Measurements from ENCODE around the gene TBC1D22B.
A peak's percentile ranks its signal among the peaks of the same experiment; 100 is the strongest.

TBC1D22B gene, protein sequence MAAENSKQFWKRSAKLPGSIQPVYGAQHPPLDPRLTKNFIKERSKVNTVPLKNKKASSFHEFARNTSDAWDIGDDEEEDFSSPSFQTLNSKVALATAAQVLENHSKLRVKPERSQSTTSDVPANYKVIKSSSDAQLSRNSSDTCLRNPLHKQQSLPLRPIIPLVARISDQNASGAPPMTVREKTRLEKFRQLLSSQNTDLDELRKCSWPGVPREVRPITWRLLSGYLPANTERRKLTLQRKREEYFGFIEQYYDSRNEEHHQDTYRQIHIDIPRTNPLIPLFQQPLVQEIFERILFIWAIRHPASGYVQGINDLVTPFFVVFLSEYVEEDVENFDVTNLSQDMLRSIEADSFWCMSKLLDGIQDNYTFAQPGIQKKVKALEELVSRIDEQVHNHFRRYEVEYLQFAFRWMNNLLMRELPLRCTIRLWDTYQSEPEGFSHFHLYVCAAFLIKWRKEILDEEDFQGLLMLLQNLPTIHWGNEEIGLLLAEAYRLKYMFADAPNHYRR

DNA sequence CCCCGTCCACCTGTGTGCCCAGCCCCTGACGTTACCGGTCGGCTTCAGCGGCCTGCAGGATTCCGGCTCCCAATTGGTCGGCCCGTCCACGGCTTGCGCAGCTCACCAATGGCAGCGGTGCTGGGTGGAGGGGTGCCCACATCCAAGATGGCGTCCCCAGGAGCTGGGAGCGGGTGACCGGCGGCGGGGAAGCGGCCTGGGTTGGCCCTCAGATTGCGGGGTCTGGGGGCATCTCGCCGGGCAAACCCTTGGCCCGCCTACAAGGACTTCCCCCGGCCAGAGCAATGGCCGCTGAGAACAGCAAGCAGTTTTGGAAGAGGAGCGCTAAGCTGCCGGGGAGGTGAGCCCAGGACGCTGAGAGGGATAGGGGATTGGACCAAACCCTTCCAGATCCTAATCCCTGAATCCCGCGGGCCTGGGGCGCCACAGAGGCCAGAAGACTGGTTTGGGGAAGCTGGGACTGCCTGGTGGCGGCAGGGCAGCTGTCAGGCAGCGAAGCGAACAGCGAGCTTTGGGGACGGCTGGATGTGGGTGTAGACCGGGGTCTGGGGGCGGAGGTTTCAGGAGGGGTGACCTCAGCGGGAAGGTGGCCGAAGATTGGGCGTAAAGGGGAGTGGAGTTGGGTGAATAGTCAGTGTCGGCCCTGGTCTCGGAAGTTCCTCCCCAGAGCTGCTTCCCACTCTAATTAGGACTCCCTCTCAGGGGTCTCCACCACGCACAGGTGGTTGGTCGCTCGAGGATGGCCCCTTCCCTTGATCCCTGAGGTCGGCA lies at the start of gene TBC1D22B, which contains the start of gene TMEM217:
Gene TBC1D22B (plus strand): TSS at position 139 of the 771 bp plus-strand sequence. CDS start 146 bp downstream, at position 285.
Gene TMEM217 (minus strand): TSS at position 511 of the 771 bp plus-strand sequence. CDS start 39,114 bp downstream, outside the sequence.
- DNase-seq = peak; percentile 94

DNA sequence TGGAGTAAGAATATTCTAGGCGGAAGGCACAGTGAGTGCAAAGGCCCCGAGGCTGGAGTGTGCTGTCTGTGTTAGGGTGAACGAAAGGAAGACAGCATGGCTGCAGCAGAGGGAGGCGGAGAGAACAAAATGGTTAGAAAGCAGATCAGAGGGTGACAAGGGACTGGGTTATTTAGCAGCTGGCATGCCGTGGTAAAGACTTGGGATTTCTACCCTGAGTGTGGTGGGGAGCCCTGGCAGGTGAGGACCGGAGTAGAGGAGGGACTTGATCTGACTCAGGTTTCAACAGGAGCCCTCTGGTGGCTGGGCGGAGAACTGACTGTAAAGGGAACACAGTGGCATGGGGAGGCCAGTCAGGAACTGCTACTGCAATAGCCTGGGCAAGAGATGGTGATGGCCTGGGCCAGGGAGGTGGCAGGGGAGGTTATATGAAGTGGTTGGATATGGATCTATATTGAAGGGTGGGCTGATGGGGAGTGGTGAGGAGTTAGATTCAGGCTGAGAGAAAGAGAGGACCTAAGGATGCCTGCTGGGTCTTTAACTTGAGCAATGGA lies 49.6 kb upstream of the TBC1D22B start:
- DNase-seq = peak; percentile 76

DNA sequence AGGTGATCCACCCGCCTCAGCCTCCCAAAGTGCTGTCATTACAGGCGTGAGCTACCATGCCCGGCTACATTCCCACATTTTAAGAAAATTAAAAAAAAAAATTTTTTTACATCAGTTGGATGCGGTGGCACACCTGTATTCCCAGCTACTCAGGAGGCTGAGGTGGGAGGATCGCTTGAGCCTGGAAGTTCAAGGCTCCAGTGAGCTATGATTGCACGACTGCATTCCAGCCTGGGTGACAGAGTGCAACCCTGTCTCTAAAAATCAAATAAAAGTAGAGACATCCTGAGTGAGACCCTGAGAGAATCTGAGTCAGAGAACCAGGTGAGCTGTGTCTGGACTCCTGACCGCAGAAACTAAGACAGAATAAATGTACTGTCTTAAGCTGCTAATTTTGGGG lies 48.8 kb upstream of the TBC1D22B start:
- no peak for DNase-seq

DNA sequence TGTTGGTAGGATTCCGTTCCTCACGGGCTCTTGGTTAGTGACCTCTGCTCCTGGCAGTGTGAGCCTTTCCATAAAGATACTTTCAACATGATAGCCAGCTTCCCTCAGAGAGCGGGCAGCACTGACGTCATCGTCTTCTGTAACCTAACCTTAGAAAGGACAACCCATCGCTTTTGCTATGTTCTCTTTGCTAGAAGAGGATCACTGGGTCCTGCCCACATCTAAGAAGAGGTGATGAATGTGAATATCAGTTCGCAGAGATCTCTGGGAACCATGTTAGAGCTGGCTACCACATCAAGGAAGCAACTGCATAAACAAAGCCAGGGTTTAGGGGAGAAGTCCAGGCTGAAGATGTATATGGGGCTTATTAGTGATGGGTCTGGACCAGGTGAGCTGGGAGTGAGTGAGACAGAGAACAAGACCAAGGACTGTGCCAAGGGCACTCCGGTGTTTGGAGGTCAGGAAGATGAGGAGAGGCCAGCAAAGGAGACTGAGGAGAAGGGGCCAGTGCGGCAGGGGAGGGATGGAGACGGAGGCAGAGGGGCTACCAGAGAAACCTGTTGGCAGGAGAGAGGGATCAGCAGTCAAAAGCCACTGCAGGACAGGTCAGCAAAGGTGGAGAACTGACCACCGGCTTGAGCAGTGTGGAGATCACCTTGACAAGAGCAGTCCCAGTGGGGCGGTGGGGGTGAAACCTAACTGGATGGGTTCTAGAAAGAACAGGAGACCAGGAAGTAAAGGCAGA lies 47.9 kb upstream of the TBC1D22B start:
- DNase-seq = no peak

DNA sequence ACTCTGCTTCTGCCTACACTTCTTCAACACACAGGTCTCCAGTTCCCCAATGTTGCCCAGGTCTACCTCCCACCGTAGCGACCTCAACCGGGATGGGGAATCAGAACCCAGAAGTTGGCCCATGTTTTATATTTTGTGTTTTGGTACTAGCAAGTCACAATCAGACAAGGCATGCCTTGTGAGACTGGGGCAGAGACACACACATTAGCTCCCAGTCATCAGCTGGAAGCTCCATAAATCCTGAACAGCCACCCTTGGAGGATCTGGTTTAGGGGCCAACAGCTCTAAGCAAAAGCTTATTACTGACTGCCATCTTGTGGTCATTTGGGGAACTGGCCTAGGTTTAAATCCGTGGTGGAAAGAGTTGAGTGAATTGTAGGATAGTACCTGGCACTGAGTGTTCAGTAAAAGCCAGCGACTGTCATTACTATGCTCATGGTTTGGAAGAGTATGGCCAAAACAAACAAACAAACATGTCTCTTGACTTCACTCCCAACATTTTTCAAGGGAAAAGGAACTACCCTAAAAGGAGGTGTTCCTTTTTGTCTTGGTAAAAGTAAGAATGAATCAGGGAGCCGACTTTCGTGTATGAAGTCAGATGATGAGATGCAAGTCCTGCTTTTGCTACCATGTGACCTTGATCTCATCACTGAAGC lies 47.1 kb upstream of the TBC1D22B start:
- DNase-seq = peak; percentile 76

DNA sequence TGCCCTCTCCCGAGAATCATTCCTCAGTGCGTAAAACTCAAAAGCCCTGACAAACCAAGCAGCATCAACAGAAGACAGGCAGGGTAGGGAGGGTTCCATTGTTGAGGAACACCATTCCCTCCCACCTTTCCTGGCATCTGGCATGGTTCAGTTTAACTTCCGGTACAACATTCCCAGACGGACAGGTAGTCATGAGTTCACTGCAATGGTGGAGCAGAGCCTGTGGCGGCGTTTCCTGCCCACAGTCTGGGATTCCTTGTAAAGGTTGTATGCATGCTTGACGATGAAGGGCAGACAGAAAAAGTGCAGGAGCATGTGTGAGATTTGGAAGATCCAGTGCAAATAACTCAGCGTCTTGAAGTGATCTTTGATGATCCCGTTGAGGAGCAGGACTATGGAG lies 45.3 kb upstream of the TBC1D22B start:
- DNase-seq = no peak

DNA sequence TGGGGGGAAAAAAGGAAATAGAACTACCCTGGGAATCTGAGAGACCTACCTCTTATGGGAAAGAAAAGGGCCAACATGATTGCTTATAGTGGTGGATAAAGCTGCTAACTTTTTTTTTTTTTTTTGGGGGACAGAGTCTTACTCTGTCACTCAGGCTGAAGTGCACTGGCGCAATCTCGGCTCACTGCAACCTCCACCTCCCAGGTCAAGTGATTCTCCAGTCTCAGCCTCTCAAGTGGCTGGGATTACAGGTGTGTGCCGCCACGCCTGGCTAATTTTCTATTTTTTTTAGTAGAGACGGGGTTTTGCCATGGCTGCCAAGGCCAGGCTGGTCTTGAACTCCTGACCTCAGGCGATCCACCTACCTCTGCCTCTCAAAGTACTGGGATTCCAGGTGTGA lies 39.5 kb upstream of the TBC1D22B start:
- no peak for DNase-seq

DNA sequence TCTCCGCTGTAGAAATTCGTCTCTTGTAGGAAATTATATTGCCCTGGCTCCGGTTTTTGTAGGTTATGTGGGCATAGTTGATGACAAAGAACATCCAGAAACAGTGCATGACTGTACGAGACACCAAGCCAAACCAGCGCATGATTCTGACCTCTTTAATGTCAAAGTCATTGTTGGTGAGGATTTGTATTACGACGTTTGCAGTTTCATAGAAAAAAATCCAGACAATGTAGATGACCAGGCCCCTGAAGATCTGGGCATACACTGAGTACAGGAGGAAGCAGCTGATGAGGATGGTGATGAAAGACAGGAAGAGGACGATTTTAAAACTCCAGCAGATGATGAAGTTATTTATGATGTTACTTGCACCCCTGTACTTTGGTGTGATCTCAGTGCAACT lies 39.1 kb upstream of the TBC1D22B start:
- DNase-seq = no peak

DNA sequence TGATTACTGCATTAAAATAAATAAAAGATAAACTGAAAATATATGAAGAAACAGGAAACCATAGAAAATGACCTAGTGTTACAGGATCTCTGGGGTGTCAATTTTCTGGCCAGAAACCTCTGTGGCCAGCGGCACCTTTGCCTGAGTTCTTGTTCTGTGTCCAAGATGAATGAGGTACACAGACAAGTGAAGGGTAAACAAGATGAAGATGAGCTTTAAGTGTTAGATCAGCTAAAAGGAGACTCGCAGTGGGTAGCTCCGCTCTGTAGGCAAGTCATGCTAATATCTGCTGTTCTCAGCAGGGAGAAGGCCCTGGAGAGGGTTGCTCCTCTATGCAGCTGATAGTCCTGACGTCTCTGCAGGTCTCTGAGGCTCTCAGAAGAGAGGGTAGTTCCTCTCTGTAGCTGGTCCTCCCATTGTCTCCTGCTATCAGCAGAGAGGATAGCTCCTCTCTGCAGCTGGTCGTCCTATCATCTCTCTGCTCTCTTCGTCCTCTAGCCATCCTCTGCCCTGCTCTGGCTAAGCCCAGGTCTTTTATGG lies 35.9 kb upstream of the TBC1D22B start:
- no peak for DNase-seq

DNA sequence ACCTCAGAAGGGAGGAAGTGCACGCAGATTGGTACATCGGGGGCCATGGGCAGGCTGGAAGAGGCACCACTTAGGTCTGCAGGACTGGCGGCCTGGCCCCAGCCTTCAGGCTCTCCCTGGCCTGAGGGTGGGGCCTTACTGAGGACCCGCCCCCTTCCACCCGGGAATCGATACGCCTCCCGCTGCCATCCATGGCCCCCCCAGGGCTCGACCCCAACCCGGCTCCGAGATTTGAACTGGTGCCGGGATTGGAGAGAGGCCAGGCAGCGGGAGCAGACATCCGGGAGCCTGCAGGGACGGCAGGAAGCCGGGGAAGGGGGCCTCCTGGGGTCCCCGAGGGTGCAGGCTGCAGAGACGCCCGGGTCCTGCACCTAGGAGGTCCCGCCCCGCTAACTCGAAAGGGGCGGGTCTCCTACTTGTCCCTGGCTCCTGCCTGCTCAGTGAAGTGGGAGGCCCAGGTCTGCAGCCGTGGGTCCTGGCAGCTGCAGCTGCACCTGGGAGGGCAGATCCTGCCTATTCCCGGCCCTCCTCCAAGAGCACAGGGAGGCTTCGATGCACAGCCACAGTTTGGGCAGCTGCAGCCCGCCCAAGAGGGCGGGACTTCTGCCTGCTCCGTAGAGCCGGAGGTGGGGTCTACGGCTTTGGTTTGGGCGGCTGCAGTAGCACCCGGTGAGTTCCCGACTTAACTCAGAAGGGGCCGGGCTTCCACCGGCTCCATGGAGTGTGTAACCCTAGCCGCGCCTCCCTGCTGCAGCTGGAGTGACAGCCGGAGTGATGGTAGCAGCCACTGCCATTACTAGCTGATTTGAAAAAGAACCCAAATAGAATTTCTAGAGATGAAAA lies 35.2 kb upstream of the TBC1D22B start:
- DNase-seq = no peak

DNA sequence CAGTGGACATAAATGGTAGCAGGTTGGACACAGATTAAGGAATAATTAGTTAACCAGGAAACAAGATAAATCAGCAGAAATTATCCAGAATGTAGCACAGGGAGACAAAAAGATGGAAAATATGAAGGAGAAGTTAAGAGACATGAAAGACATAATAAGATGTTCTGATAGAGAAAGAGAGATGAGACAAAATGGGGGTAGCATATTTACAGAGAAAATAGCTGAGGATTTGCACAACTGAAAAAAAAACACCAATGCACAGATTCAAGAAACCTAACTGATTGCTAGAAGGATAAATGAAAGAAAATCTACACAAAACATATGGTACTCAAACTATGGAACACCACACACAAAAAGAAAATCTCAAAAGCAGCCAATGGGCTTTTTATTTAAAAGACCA lies 34.6 kb upstream of the TBC1D22B start:
- no peak for DNase-seq

DNA sequence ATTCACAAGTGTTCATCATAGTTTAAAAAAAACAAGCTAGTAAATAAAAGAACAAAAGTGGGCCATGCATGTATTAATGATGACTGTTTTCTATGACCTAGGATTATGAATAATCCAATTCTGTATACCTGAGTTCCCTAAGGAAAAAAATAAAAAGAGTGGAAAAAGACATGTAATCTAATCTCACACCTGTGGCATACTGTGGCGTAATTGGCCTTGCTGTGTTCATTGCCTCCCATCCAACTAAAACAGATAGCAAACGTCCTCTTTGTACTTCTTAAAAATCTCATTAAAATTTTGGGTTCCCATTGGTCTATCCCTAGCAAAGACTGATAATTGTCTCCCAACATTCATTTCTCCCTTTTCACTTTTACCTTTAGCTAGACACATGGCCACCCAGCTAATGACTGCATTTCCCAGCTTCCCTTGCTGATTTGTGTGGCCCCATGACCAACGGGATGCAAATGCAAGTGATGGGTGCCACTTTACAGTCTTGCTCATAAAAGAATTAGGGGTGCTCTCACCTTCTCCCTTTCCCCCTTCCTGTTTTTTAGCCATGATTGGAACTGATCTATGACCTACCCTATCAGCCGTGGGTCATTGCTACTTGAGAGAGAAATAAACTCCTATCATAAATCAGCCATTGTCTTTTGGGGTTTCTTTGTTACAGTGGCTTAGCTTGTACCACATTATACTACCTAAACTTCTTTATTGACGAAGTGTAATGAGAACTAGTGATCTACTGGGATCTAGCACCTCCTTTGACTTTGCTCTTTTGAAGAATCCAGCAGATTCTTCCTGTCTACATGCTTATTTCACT lies 32.0 kb upstream of the TBC1D22B start:
- no peak for DNase-seq

DNA sequence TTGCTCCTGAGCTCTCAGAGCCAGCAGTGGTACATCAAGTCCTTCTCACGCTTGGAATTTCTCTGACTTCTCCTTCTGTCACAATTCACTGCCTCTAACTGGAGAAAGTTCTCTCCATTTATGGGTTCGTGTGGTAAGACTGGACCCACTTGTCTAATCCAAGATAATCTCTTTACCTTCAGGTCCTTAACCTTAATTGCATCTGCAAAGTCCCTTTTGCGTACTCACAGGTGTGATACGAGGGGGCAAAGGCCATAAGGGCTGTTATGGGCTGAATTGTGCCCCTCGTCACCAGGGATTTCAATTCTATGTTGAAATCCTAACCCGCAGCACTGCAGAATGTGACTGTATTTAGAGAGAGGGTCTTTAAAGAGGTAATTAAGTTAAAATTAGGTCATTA lies 27.5 kb upstream of the TBC1D22B start:
- DNase-seq = no peak

DNA sequence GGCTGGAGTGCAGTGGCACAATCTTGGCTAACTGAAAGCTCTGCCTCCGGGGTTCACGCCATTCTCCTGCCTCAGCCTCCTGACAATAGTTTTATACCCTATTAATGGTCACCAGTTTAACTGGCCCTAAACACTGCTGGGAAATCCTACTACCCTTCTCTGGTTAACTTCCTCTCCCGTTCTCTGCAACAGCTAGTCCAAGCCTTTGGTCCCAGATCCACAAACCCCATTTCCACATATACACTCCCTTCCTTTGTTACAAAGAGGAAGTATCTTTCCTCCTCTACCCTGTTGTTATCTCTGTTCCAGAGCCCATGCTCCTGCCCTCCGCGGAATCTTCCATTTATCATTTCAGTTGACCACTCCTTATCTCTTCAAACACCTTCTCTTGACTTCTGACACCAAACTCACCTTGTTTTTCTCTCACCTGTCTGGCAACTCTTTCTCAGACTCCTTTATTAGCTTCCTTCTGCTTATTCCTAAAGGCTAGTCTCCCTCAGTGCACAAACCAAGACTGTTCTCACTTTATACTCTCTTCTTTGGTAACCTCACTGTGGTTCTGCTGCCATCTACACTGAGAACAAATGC lies 25.0 kb upstream of the TBC1D22B start:
- DNase-seq = no peak

DNA sequence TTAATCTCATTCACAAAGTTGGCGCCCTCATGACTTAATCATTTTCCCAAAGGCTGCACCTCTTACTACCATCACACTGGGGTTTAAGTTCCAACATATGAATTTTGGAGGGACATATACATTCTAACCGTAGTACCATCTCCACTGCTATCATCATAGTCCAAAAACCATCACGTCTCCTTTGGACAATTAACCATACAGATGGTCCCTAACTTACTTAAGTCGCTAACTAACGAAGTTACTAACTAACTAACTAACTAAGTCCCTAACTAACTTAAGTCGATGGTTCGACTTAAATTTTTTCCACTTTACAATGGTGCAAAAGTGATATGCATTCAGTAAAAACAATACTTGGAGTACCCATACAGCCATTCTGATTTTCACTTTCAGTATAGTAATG lies 24.0 kb upstream of the TBC1D22B start:
- DNase-seq = no peak

DNA sequence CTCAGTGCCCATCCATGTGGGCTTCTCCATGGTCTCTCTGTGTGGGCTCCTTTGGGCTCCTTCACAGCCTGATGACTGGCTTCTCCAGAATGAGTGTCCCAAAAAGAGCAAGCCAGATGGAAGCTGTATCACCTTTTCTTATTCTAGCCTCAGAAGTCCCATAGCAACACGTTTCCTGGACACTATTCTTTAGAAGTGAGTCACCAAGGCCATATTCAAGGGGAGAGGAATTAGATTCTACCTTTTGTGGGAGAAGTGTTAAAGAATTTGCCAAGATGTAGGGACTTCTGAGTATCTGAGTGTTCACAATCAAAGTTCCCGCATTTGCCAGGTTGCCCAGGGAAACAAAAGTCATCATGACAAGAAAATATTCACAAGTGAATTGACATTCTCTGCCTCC lies 20.7 kb upstream of the TBC1D22B start:
- DNase-seq = no peak

DNA sequence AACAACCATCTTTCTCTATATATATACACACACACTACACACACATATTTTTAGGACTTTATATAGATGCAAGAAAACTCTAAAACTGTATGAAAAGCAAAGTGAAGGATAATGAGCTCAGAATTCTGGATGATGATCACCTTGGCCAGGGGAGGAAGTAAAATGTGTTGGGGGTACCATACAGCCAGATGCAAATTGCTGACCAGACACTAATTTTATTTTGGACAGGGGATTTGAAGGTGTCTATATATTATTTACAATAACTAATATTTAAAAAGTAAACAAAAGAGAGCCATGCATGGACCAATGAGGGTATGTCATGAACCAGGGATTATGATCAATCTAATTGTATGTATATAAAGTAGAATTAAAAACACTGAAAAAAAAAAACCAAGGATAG lies 19.8 kb upstream of the TBC1D22B start:
- no peak for DNase-seq

DNA sequence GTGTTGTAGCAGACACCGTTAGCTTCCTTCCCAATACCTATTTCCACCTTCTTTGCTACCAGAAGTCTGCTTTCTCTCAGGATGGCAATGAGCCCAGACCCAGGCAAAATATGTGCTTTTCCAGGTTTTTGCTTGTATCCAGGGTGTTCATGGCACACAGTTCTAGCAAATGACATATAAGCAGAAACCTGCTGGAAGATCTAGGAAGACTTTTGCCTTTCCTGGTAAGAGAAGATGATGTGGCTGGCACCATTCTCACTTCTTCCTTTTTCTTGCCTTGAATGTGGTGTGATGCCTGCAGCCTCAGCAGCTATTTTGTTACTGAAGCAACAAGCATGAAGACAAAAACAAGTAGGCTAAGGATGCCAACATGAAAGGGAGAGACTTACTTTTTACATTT lies 19.2 kb upstream of the TBC1D22B start:
- no peak for DNase-seq

DNA sequence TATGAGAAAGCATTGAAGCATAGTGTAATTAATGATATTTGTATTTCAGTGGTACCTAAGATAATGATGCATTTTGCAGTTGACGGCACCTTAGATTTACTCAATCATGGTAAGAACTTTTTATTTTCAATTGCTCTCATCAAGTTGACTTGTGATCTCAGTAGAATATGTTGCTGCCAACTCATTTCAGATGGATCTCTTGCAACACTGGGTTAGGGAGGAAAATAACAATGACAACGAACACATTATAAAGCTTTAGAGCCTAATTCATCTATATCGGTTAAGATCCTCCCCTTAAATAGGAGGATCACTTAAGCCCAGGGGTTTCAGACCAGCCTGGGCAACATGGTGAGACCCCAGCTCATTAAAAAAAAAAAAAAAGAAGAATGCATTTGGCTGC lies 18.0 kb upstream of the TBC1D22B start:
- no peak for DNase-seq

Data from KG1 (cell line).